Loucy (cell line): Measurements from ENCODE around the gene SAMD4A.

Experiments used
- H2AFZ ChIP-seq: fragments of 200-600 bp; sonication (generic); 2 replicates; pipeline ENCODE4 v1.6.0; 2016; ENCODE audit warnings: antibody characterized with exemption, mild to moderate bottlenecking, low read length, moderate library complexity
- H3F3A ChIP-seq: fragments of 200-600 bp; 2 replicates; pipeline ENCODE4 v1.6.0; 2016; ENCODE audit warnings: antibody characterized with exemption, low read depth, mild to moderate bottlenecking
- H3K27me3 ChIP-seq: fragments of 200-600 bp; sonication (generic); 2 replicates; pipeline ENCODE4 v1.6.1; 2014; ENCODE audit warnings: low read length, mild to moderate bottlenecking; ENCODE audit not compliant: insufficient read depth, poor library complexity, severe bottlenecking
- H3K36me3 ChIP-seq: fragments of 200-600 bp; sonication (generic); 2 replicates; pipeline ENCODE4 v1.6.1; 2016; ENCODE audit warnings: low read length; ENCODE audit not compliant: insufficient read depth
- H3K4me1 ChIP-seq: fragments of 200-600 bp; sonication (generic); 2 replicates; pipeline ENCODE4 v1.5.1; 2014; ENCODE audit warnings: low read length, mild to moderate bottlenecking; ENCODE audit not compliant: insufficient read depth, poor library complexity, severe bottlenecking
- H3K4me2 ChIP-seq: fragments of 200-600 bp; sonication (generic); 2 replicates; pipeline ENCODE4 v1.6.0; 2014; ENCODE audit warnings: antibody characterized with exemption, low read length, low read depth, mild to moderate bottlenecking; ENCODE audit not compliant: poor library complexity, severe bottlenecking
- H3K4me3 ChIP-seq: fragments of 200-600 bp; sonication (generic); 2 replicates; pipeline ENCODE4 v1.5.1; 2014; ENCODE audit warnings: low read length, mild to moderate bottlenecking, mixed read lengths; ENCODE audit not compliant: poor library complexity, severe bottlenecking
- H3K79me2 ChIP-seq: fragments of 200-600 bp; sonication (generic); 2 replicates; pipeline ENCODE4 v1.6.1; 2014; ENCODE audit warnings: low read length; ENCODE audit not compliant: insufficient read depth
- H3K9ac ChIP-seq: fragments of 200-600 bp; sonication (generic); 2 replicates; pipeline ENCODE4 v1.6.0; 2014; ENCODE audit warnings: mild to moderate bottlenecking, low read depth, low read length, moderate library complexity; ENCODE audit not compliant: poor library complexity, severe bottlenecking
- H3K9me2 ChIP-seq: fragments of 200-600 bp; sonication (generic); replicated peaks from 2 replicates; pipeline ENCODE4 v1.6.1; 2016; ENCODE audit warnings: low read depth, low read length, mixed read lengths
- H3K9me3 ChIP-seq: fragments of 200-600 bp; sonication (generic); 2 replicates; pipeline ENCODE4 v1.6.1; 2014; ENCODE audit warnings: mild to moderate bottlenecking, antibody characterized with exemption, low read length, low read depth; ENCODE audit not compliant: insufficient read depth
- H4K20me1 ChIP-seq: fragments of 200-600 bp; sonication (generic); 2 replicates; pipeline ENCODE4 v1.6.0; 2014; ENCODE audit warnings: antibody characterized with exemption, low read length, mild to moderate bottlenecking; ENCODE audit not compliant: insufficient read depth, poor library complexity, severe bottlenecking
- CTCF ChIP-seq: fragments of 200-600 bp; sonication (generic); conservative IDR thresholded peaks from 2 replicates; pipeline ENCODE4 v1.5.1; 2014; ENCODE audit warnings: mild to moderate bottlenecking, antibody characterized with exemption, low read length
- EZH2phosphoT487 ChIP-seq: fragments of 200-600 bp; IDR thresholded peaks from 2 replicates; pipeline ENCODE4 v1.6.1; 2018; ENCODE audit warnings: antibody characterized with exemption, mild to moderate bottlenecking, moderate library complexity, borderline replicate concordance

Gene SAMD4A

GRCh38 chr14:54812617-54813016 lies 245.7 kb downstream of the SAMD4A start:
- Histone ChIP-seq H3K27me3 (no peaks in the 10 kb centered on the region), H3K9me3 (no peaks in the 10 kb centered on the region), H3K9me2 (no peaks in the 10 kb centered on the region), H3K36me3 (no peaks in the 10 kb centered on the region), H3F3A (no peaks in the 10 kb centered on the region), H3K79me2 (no peaks in the 10 kb centered on the region), H3K9ac (no peak overlapping the region), H4K20me1 (no peaks in the 10 kb centered on the region), H3K4me2 (no peak overlapping the region), H2AFZ (no peak overlapping the region), H3K4me3 (no peak overlapping the region), H3K4me1 (no peaks in the 10 kb centered on the region)
- TF ChIP-seq CTCF: no peak
- TF ChIP-seq EZH2phosphoT487: no peak

DNA sequence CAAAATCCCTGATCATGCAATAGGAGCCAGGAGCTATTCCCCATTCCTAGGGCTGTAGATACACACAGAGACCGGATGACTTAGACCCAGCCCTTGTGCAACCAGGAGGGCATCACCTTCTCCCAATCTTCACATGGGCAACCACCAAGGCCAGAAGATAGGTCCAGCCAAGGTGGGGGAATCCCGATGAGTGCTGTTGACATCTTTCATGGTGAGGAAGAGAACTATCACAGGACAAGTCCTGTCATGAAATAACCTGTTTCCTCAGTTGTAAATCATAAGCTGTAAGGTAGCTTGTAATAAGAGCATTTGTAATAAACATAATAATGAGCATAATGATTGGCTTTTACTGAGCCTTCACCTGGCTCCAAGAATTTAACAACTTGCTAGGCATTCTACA lies 246.2 kb downstream of the SAMD4A start:
- no peak overlapping the region for H2AFZ ChIP-seq
- TF ChIP-seq CTCF: no peak
- TF ChIP-seq EZH2phosphoT487: no peak
- H3F3A ChIP-seq: no peaks in the 10 kb centered on the region
- no peaks in the 10 kb centered on the region for H3K36me3 ChIP-seq
- no peak overlapping the region for H3K9ac ChIP-seq
- H3K9me3 ChIP-seq: no peaks in the 10 kb centered on the region
- no peaks in the 10 kb centered on the region for H4K20me1 ChIP-seq
- H3K4me1 ChIP-seq: no peaks in the 10 kb centered on the region
- no peaks in the 10 kb centered on the region for H3K9me2 ChIP-seq
- no peak overlapping the region for H3K4me3 ChIP-seq
- H3K27me3 ChIP-seq: no peaks in the 10 kb centered on the region
- no peaks in the 10 kb centered on the region for H3K79me2 ChIP-seq
- no peak overlapping the region for H3K4me2 ChIP-seq

- no peaks in the 10 kb centered on the region for H3F3A ChIP-seq
- H3K9ac ChIP-seq: no peak overlapping the region
- TF ChIP-seq CTCF (peak; percentile 58), EZH2phosphoT487 (no peak)
- no peaks in the 10 kb centered on the region for H4K20me1 ChIP-seq
- H3K9me2 ChIP-seq: no peaks in the 10 kb centered on the region
- no peaks in the 10 kb centered on the region for H3K36me3 ChIP-seq
- H3K4me1 ChIP-seq: no peaks in the 10 kb centered on the region
- H3K79me2 ChIP-seq: no peaks in the 10 kb centered on the region
- no peak overlapping the region for H2AFZ ChIP-seq
- H3K27me3 ChIP-seq: no peaks in the 10 kb centered on the region
- no peaks in the 10 kb centered on the region for H3K9me3 ChIP-seq
- no peak overlapping the region for H3K4me2 ChIP-seq
- H3K4me3 ChIP-seq: no peak overlapping the region
These were observed 247.1 kb downstream of the SAMD4A start for GRCh38 chr14:54814076-54814475.
